Stimulated activated CD8-positive, alpha-beta memory T cell treated with anti-CD3 and anti-CD28 coated beads, Interleukin-7, amount 100 ng/mL, for 24 hours (primary cell): ENCODE data around the gene PPDPF.

Source experiments
- DNase-seq: peaks from one replicate; pipeline ENCODE4 v3.0.0-alpha.2; 2020; ENCODE audit warnings: low read depth

The PPDPF gene

DNA sequence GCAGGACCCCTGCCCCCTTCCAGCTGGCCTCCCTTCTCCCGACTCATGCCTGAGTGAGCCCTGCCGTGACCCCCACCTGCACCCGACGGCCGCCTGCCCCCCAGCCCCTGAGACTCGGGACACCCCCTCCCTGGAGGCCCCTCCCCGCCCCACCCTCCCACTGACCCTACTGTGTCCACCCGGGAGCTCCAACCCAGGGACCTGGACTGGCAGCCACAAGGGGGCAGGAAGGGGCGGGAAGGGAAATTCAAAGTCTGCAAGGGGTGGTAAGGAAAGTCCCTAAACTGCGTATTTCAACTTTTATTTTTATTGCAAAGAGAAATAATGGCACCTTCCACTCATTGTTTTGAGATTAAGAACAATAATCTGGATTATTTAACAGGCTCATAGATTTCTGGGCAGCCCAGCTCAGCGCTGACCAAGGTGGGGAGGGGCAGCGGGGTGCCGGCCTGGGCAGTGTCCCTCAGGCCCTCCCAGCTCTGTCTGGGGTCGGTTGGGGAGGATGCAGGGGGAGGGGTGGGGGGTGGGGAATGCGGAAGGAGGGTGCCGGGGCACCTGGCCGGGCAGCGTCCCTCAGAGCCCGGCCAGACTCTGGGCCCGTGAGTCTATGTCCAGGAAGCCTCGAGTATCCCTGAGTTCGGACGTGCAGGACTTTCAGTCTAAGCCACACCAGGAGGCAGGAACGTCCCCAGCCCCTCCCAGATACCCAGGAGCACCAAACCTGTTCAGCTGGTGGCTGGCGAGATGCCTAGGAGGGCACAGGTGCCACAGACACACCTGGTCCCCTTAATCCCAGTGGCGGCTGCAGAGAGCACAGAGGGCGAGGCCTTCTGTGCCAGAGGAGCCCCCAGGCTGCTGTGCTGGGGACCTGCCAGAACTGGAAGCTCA, 17.9 kb downstream of the PPDPF start:
- no peak for DNase-seq

DNA sequence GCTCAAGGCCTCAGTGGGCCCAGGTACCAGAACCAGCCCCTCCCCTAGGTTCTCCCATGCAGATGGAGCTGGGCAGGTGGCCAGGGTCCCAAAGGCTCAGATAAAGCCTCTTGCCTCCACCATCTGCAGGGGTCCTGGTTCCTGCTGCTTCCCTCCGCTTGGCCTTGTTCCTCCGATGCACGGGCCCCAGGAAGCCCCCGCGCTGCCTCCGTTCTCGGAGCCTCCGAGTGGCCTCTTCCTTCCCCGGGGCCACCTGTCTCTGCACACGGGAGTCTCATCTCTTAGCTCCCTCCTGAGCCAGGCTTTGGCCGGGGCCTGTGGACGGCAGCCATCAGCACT, 18.5 kb downstream of the PPDPF start:
- no peak for DNase-seq

DNA sequence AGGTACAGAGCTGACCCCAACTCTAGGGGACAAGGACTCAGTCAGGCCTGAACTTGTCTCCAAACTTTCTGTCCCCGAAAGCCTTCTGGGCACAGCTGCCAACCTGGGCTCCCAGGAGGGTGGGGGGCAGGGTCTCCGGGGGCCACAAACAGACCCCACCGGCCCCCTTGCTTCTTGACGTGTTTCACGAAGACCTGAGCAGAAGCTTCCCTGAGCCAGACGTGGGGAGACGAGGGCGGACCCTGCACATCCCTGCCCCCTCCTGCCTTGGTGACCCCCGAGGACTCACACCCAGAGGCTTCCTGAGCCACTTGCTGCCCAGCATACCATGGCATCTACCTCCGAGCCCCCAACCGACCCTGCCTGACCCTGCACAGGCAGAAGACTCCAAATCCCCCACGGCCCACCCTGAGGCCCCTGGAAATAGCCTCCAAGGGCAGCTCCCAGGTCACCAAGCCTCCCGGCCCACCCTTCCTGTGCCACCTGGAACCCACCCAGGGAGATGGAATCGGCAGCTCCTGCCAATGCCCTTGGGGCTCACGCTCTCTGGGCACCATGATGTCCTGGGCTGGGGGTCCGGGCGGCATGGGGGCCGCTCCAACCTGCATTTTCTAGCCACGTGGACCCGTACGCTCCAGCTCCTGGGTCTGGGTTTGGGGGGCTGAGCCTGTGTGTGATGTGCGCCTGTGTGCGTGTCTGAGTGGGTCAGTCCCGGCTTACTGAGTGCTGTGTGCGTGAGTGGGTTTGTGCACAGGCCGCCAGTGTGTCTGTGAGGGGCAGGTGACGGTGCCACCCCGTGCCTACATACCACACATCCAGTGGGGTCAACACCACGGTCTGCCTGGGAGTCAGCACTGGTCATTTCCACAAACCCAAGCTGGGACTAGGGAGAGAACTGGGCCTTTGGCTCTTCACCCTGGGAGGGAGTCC, 19.1 kb downstream of the PPDPF start:
- DNase-seq, result no peak

DNA sequence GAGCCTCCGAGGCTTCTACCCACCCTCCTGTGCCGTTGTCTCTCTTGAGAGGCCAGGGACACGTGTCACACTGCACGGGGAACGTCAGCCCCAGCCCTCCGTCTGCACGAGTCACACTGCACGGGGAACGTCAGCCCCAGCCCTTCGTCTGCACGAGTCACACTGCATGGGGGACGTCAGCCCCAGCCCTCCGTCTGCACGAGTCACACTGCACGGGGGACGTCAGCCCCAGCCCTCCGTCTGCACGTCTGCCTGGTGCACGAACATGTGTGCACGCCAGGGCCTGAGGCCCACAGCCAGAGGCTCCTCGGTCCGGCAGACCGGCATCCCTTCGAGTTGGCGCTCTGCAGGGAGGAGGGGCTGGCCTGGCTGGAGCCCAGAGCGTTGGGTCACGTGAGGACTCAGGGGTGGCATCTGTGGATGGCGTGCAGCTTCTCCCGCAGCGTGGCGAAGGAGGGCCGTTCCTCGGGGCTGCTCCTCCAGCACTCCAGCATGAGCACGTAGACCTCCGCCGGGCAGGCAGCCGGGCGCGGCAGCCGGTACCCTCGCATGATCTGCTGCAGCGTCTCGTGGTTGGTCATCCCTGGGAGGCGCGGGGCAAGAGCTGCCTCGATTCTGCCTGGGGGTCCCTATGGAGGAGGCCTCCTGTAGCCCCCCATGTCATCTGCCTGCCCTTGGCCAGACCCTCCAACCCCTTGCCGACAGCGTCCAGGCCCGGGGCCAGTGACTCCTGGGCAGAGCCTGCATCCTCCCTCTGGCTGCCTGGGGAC, 20.0 kb downstream of the PPDPF start:
- no peak for DNase-seq

DNA sequence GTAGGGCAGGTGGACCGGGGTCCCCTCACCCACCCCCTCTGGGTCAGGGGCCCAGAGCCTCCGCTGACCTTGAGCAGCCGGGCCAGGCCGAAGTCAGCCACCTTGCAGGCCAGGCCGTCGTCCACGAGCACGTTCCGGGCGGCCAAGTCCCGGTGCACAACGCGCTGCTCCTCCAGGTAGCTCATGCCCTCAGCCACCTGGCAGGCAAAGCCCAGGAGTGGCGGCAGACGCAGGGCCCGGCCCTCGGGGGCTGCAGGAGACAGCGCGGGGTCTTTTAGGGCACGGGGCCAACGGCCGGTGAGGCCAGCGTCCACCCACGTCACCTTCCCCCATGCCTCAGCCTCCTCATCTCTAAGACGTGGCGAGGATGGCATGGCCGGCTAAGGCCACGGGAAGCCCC, 20.8 kb downstream of the PPDPF start:
- no peak for DNase-seq

DNA sequence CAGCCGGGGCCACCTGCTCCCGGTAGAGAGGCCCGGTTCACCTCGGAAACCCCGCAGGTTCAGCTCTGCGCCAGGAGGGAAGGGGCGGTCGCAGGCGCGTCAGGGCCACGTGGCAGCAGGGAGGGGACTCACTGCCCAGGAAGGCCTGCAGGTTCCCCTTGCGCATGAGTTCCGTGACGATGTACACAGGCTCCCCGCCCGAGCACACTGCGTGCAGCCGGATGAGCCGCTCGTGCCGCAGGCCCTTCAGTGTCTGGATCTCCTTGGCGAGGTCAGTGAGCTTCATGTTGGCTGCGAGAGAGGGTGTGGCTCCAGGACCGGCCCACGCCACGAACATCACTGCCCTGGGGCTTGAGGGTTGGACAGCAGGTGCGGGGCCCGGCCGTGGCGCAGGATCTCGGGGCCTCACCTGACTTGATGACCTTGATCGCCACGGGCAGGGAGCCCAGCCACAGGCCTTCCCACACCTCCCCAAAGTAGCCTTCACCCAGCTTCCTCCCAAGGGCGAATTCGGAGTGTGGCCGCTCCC, 21.5 kb downstream of the PPDPF start:
- no peak for DNase-seq

DNA sequence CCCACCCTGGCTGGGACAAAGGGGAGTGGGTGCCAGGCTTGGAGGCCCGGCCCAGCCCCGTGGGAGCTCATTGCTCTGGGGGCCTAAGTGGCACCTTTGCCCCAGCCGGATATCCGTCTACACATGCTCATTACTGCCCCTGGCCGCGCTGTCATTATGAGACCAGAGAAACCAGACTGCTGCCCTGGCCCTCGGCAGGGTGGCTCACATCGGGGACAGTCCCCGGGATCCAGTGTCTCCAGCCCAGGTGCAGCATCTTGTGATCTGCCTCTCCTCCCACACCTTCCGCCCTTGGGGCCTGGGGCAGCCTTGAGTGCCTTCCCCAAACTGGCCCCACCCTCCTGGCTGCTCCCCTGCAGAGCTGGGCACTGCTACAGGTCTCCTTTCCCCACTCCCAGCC, 22.1 kb downstream of the PPDPF start:
- no peak for DNase-seq

DNA sequence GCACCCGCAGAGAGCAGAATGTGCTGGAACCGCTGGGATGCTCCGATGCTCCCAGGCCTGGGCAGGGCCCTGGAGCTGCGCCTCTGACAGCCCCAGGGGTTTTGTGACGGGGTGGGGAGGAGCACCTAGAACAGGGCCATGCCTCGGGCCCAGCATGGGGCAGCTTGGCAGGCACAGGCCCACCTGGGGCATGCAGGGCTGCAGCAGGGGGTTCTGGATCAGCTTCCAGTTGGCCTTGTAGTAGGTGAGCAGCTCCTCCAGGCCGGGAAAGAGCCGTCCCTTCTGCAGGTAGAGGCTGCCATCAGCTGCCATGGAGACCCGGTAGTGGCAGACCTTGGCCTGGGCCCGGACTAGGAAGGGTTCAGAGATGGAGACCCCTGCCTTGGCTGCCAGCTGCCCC, 22.6 kb downstream of the PPDPF start:
- DNase-seq, result no peak

DNA sequence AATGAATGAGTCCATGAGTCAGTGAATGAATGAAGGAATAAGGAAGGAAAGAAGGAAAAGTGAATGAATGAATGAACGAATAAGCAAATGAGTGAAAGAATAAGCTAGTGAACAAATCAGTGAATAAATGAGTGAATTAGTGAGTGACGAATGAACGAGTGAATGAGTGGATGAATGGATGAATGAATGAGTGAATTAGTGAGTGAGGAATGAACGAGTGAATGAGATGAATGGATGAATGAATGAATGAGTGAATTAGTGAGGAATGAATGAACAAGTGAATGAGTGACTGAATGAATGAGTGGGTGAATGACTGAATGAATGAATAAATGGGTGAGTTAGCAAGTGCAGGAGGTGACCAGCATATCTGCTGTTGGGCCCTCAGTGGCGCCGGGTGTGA, 23.2 kb downstream of the PPDPF start:
- no peak for DNase-seq

DNA sequence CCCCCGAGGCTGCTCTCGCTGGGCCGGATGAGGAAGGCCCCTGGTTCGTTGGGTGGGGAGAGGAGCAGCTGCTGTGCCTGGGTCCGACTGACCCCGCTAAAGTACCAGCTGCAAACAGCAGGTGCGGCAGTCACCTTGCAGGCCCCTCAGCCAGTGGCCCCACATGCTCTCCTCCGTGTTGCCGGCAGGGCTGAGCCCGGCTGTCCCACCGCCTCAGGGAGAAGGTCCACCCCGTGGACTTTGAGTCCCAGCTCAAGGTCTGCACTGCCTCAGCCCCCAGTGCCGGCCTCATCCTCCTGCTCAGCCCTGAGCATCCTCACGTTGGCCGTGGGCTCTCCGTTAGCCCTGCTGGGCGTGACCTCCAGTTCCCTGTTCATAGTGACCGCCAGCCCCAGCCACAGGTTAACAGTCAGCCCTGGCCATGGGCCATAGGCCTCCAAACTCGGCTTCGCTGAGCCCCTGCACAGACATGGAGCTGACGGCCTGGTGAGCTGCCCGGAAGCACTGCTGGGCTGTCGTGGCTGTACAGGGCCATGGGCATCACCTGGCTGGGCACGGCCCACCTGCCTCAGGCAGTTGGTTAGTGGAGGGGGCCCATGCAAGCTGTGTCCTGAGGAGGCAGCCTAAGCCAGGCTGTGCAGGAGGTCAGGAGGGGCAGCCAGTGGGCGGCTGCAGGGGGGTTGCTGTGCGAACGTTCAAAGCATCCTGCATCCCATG, 23.8 kb downstream of the PPDPF start:
- DNase-seq, result no peak

DNA sequence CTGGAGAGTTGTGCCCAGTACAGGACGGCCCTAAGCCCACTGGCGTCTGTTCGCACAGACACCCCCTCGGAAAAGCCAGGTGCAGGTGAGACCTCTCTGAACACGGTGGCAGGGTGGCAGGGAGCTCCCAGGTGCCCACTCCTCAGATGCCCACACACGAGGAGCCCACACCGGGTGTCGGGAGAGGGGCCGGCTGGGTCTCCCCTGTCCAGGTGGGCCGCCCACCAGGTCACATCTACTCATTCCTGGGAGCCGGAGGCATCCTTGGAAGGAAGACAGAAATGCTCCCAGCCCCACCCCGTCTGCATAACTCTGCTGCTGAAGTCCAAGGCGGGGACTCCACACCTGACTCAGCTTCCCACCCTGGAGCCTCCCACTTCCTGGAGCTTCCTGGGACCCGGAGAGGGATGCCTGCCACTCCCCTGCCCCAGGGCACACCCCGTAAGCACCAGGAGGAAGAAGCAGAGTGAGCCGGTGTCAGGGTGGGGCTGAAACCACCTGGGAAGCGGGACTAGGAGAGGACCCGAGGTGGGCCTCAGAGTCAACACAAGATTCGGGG, 24.5 kb downstream of the PPDPF start:
- DNase-seq, result no peak

DNA sequence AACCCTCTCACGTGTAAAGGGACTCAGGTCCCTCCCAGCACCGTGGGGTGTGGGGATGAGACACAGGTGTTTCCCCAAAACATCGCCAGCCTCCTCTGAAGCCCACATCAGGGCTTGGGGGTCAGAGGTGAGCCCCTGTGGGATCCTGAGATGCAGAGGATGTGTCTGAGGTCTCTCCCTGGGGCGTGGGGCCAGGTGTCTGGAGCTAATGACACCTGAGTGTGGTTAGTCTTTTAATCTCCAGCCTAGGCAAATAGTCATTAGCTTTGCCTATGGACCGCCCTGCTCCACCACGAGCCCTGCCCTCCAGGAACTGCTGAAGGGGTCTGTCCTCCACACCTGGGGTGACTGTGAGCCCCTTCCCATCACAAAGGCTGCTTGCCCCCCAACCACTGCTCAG, 25.2 kb downstream of the PPDPF start:
- DNase-seq, result no peak

DNA sequence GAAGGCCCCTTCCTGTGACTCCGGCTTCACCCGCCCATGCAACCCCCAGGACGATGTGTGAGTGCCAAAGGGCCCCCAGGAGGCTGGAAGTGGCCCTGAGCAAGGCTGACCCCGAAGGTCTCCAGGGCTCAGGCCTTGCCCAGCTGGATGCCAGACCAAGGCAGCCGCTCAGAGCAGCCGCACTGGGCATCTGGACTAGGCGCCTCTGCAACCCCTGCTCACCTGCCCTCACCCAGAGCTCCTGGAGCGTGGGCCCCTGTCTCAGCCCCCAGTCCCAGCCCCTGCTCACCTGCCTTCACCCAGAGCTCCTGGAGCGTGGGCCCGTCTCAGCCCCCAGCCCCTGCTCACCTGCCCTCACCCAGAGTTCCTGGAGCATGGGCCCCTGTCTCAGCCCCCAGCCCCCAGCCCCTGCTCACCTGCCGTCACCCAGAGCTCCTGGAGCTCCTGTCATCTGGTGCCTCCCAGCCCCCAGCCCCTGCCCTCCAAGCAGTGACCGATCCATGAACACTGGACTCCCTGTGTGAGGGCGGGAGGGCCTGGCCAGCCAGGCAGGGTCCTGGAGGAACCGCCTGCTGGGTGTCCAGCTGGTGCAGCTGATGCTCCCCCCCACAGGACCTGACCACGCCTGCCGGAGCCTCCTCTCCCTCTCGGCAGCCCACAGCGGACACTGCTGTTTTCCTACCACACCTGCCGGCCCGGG, 25.8 kb downstream of the PPDPF start:
- DNase-seq, result no peak

DNA sequence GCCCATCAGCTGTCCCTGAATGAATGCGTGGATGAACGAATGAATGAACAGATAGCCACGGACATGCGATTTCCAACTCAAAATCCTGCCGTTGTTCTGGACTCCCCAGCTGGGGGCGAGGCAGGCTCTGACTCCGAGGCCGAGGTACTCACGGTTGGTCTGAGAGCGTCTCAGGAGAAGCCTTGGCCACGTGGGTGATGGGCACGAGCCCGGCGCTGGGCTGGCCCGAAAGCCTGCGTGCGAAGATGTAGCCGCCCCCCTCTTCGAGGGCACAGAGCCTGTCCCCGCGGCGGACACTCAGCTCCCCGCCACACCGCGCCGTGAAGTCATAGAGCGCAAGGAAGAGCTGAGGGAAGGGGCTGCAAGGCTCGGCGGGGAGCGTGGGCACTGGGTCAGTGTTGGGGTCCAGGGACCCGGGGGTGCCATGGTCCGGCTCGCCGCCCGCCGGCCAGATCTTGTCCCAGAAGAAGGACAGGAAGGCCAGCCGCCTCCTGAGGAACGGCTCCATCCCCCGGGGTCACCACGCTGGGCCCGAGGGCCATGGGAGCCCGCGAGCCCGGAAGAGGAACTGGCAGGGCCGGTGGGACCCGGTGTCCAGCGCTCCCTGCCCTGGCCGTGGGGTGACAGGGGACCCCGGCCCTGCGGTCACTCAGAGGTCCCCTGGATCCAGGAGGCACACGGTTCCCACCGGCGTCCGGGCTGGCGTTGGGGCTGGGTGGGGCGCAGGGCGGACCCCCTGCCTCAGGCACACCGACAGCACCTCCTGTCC, 26.6 kb downstream of the PPDPF start:
- no peak for DNase-seq

DNA sequence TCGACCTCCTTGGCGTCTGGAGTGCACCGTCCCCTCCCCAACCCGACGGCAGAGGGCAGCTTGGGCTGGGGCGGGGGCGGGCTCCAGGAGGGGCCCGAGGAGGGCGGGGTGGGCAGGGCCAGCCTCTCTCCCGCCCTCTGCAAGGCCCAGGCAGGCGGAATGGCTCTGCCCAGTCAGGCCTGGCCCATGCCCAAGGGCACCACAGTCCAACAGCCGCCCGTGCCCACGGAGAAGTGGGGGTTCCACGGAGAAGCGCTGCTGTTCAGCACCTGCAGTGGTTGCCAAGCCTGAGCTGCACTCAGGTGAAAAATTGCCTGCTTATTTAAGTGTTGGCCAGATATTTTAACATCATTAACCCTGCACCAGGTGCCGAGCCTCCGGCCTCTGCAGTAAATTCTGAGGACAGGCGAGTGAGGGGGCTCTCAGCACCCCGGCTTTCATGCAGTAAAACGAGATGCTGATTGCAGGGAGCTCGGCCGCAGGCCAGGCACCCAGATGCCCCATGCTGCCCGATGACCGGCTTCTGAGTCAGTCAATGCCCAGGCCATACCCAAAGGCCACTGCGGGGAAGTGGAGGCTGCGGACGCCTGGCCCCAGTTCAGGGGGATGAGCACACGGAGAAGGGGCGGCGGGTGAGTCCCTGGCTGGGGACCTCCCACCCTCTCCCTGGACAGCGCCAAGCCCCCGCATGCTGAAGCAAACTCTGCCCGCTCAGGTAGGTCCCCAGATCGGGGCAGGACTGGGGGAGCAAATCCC, 27.3 kb downstream of the PPDPF start, which contains the start of gene SRMS:
SRMS (minus strand) TSS at position 25 of the 756 bp plus-strand sequence. CDS start 286 bp downstream, outside the sequence.
- DNase-seq, result no peak

DNA sequence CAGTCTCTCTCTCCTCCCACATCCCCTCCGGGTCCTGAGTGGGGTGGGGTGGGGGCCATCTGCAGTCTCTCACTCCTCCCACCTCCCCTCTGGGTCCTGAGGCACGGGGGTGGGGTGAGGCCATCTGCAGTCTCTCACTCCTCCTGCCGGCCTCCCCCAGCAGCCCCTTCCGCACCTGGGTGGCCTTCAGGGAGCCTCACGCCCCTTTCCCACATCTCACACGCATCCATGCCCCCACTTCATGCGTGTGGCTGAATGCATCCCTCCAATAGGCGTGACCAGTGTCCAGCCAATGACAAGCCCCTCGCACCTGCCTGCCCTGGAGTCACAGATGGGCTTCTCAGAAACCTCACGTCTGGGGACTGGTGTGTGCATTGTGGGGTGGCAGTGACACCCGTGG, 28.0 kb downstream of the PPDPF start:
- DNase-seq, result no peak

DNA sequence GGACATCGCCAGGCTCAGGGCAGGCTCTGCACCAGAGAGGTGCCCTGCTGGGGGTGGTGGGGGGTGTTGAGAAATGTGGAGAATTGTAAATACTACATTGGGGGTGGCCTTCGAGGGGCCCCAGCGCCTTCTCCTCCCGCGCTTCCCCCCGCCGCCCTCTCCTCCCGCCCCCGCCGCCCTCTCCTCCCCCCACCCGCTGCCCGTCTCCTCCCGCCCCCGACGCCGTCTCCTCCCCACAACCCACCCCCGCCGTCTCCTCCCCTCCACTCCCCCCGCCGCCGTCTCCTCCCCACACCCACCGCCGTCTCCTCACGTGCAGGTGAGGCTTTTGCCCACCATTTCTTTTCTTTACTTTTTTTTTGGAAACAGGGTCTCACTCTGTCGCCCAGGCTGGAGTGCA, 28.5 kb downstream of the PPDPF start:
- no peak for DNase-seq

DNA sequence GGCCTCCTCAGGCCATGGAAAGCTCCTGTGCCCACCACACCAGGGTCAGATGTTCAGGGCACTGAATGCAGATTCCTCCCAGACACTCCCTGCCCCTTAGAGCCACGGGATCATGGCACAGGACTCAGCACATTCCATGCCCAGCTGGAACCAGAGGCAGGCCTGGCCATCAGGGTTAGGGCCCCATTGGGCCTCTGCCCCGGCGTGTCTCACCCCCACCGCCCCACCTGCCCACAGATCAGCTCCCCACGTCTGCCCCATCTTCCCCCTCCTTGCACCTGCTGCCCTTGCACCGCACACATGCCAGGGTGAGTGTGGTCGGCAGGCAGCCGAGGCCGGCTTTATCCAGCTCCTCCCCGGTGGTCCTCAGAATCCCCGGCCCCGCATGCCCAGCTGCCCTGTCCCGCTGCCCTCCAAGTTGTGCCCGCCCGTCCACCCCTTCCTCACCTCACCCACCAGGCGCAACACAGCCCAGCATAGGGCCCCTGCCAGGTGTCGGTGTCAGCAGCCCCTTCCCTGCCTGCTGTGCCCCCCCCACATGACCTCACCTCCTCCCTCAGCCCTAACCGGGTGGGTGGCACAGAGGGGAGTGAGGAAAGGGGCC, 29.2 kb downstream of the PPDPF start:
- no peak for DNase-seq
